ENCODE data around the gene INPP4B.

DNA sequence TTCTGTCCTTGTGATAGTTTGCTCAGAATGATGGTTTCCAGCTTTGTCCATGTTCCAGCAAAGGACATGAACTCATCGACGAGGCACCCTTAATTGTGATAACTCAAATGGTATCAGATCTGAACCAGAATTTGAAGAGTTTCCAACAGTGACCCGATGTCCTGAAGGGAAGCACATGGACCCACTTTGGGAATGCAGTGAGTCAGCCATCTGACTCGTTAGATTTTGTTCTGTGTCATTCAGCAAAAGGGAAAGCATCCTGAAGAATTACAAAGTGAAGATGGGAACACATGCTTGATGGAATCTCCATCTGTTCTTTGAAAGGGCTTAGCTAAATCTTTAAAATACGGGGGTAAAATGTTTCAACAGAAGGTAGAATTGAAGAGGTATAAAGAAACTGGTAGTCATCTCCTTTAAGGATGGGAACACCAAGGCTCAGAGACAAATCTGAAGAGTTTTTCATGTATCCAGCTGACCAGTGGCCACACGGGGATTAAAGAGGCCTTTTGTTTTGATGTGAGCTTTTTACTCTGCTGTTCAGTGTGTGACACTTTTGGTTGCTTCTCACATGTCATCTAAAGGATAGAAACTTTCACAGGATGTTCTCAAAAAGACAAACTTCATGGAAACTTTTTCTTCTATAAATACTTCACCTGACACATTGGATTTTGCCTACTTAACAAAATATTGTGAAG is 393.8 kb downstream of the INPP4B start:
- TF ChIP-seq, protein P1, sequence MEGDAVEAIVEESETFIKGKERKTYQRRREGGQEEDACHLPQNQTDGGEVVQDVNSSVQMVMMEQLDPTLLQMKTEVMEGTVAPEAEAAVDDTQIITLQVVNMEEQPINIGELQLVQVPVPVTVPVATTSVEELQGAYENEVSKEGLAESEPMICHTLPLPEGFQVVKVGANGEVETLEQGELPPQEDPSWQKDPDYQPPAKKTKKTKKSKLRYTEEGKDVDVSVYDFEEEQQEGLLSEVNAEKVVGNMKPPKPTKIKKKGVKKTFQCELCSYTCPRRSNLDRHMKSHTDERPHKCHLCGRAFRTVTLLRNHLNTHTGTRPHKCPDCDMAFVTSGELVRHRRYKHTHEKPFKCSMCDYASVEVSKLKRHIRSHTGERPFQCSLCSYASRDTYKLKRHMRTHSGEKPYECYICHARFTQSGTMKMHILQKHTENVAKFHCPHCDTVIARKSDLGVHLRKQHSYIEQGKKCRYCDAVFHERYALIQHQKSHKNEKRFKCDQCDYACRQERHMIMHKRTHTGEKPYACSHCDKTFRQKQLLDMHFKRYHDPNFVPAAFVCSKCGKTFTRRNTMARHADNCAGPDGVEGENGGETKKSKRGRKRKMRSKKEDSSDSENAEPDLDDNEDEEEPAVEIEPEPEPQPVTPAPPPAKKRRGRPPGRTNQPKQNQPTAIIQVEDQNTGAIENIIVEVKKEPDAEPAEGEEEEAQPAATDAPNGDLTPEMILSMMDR (conservative IDR thresholded peaks at IDR 0.05), result no peak
- no peak for TF ChIP-seq EZH2 (IDR thresholded peaks at IDR 0.05; ENCODE audit: low read depth)
